Right kidney (tissue), 1 donor: ENCODE results near the gene SERINC1.

Source experiments
- DNase-seq: peaks from one replicate; pipeline ENCODE4 v3.0.0-alpha.2; 2016

Gene SERINC1

DNA sequence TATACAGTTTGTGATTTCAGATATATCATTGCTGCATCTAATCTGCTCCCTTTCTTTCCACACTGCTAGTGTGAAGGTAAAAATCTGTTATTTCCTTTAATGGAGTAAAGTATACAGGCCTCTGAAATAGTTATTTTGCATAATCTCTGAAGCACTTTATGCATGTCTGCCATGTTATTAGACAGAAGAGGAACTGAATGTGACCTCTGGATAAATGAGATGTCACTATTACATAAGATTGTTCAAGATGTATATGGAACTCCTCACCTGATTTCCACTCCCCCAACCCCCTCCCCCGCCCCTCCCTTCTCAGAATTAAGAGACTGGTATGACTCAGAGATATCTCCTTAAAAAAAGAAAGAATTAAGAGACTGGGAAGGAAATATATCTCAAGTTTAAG is 26.3 kb downstream of the SERINC1 start:
- DNase-seq, result no peak

- no peak for DNase-seq
Measured at GRCh38 chr6:122438975-122439374, 32.6 kb downstream of the SERINC1 start.

DNA sequence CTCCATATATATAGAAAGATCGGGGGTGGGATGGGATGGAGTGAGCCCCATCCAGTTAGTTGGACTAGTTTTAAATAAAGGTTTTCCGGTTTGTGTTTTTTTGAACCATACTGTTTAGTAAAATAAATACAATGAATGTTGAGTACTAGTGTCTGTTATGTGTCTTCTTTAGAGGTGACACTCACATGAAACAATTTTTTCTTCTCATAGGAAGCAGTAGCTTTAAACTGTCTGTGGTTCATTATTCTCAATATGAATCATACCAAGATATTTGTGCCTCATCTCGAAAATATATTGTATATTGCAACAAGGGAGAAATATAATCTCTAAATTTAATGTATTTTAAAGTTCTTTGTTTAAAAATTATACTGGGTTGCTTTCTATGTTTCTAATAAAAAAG is 38.8 kb downstream of the SERINC1 start:
- DNase-seq, result no peak

DNA sequence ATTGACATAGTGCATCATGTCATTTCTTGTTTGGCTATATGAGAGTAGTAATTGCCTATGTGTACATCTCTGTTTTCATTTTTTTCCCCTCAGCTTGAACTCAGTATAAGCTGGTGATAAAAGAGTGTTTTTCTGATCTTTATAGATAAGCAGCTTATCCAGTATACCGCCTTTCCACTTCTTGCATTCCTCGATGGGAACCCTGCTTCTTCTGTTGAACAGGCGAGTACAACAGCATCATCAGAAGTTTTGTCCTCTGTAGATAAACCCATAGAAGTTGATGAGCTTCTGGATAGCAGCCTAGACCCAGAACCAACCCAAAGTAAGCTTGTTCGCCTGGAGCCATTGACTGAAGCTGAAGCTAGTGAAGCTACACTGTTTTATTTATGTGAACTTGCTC is 39.8 kb downstream of the SERINC1 start:
- DNase-seq, result no peak

DNA sequence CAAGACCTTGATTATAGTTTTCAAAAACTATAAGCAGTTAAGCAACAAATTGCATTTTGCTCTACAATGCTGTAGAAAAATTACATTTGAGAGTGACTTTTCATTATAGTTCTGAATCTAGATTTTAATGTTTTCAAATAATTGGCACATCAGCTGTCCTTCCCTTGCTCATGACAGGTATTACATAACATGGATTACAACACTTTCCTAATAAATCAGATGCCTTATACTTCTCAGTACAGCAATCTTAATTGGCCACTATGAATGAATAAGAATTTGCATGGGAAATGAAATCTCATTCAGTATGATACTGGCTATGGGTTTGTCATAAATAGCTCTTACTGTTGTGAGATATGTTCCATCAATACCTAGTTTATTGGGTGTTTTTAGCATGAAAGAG is 42.3 kb downstream of the SERINC1 start:
- no peak for DNase-seq

DNA sequence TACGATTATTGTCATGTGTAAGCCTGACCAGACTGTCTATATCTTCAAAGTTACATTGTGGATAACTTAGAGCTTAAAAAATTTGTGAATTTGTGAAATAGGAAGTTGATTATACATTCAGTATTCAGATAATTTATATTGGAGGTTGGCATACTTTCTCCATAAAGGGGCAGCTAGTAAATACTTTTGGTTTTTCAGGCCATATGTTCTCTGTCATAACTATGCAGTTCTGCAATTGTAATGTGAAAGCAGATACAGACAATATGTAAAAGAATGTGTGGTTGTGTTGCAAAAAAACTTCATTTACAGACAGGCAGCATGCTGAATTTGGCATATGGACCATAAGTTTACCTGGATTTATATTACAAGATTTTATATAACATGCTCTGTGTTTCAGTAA is 42.8 kb downstream of the SERINC1 start:
- DNase-seq, result no peak

DNA sequence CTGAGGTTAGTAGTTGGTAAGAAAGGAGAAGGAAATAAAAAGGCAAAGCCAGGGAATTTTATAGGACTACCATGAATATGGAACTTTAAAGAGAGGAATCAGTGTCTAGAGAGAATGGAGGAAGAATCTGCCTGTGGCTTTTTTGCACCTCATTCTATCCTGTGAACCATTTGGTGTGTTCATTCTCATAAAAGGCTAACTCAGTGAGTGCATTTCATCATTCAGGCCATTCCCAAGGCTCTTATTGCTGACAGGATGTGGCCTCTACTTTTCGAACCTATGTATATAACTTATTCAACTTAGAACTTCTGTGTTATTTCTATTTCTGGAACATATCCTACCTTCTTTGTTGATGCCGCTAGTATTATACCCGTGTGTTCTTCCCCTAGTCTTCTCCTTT is 45.0 kb downstream of the SERINC1 start:
- no peak for DNase-seq

GRCh38 chr6:122423734-122424133 is 47.9 kb downstream of the SERINC1 start:
- no peak for DNase-seq

GRCh38 chr6:122422614-122423267 is 48.9 kb downstream of the SERINC1 start:
- no peak for DNase-seq

- DNase-seq, result no peak
Measured at GRCh38 chr6:122422003-122422402, 49.6 kb downstream of the SERINC1 start.

DNA sequence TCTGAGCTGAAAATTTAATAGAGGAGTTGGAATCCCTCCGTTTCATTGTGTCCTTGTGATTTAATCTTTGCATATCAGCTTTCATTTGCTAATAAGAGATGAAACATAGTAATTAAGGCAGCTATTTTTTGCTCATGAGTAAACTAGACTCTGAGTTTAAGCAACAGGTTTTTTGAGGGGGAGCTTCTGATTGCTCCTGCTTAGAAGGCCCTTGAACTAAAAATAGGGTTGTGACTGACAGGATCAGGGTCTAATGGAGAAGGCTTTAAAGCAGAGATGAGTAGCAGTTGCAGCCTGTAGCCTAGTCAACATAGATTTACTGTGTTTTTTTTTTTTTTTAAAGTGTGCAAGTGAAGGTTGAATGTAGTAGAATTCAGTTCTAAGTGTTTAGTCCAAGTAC is 54.8 kb downstream of the SERINC1 start:
- DNase-seq, result no peak

DNA sequence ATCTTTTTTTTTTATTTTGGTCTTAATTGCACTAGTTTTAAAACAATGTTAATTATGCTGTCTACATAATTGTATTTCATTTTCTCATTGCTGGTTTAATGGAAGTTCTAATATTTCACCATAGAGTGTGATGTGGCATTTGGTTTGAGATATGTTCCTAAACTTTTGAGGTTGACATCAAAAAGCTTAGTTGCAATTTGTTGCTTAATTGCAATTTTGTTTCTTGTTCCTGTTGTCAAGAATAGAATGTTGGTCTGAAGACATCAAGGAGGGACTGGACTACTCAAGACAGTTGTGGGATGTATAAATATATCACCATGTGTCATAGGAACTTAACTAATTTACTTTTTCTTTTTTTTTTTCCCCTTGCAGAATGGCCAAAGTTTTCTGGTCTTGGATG is 59.6 kb downstream of the SERINC1 start:
- no peak for DNase-seq

- no peak for DNase-seq
Measured at GRCh38 chr6:122408702-122409458, 62.7 kb downstream of the SERINC1 start.

DNA sequence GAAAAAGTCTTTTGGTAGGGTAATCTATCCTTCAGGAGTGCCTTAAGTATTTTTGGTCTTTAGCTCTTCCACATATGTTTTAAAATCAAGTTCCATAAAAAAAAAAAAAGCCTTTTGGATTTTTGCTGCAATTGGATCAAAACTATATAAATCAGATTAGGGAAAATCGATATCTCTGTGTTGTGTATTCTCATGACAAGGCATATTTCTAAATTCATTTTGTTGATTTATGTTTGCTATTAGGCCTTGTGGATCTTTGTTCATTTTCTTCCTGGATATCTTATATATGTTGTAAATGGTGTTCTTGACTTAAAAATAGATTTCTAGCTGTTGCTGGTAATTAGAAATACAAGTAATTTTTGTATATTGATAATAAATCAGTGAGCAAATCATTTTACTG is 63.4 kb downstream of the SERINC1 start:
- no peak for DNase-seq

GRCh38 chr6:122407712-122408111 is 63.9 kb downstream of the SERINC1 start:
- DNase-seq, result no peak

- no peak for DNase-seq
Measured at GRCh38 chr6:122406187-122406586, 65.4 kb downstream of the SERINC1 start.

DNA sequence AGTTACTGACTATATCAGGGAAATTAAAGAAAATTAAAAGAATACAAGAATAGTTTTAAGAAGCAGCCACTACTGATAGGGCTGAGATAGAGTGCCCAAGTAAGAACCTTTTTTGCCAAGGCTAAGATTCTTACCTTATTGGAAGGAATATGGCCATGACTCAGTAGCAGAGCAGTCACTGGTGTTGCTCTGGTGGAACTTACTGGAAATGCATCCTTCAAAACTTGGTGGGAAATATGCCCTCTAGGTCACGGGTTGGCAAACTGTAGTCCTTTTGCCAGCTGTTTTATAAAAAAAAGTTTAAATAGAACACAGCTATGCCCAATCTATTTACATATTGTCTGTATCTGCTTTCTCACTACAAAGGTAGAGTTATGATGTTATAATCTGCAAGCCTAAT is 66.2 kb downstream of the SERINC1 start:
- no peak for DNase-seq

DNA sequence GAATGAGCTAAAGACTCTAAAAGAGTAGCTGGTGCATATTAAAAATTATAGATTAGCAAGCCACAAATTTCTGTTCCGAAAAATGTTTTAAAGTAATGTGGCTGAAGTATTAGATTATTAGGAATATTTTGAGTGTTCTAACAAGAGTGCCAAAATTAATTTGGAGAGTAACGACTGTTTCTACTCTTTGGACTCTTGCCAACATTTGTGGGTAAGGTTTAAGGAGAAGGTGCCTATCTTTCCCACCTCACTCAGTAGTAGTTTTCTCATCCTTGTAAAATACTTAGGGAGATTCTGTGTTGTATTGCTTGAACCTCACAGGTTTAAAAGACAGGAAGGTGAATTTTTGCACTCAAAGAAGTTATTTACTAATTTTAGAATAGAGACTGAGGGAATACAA is 67.2 kb downstream of the SERINC1 start:
- no peak for DNase-seq

GRCh38 chr6:122401104-122401503 is 70.5 kb downstream of the SERINC1 start:
- DNase-seq, result no peak

DNA sequence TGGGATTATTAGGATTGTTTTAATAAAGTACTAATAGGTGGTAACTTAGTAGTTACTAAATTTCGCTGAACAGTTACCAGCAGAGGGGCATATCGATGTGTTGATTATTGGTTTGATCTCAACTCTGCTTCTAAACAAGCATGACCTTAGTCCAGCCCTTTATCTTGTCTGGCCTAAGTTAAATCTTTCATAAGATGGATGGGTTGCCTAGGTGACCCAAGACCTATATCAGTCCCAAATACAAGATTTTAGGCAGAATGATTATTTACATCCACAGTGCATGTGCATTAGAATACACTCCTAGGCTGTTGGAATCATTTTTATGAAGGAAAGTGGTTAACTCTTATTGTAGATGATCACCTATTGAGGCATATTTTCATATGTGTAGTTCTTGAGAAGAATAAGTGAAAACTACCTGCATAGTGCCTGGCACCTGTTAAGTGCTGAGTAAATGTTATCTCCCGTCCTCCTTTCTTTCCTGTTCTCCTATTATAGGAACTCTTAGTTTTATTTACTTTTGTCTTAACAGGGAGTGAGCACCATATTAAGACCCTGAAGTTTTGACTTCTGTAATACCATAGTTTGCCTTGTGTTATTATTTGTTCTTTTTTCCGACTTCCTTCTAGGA is 71.0 kb downstream of the SERINC1 start:
- no peak for DNase-seq

DNA sequence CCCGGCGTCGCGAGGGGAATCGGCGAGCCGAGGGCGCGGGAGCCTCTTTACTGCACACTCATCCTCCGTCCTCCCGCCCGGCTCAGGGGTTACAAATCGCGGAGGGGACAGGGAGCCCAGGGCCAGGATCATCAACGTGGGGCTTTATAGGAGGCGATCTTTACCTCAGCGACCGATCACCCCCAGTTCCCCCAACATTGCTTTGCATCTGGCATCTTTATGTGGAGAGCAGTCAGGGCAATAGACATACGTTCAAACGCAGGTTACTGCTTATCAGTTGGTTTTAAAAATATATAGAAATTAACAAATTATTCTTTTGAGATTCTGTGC is 71.5 kb downstream of the SERINC1 start:
- DNase-seq, result no peak

DNA sequence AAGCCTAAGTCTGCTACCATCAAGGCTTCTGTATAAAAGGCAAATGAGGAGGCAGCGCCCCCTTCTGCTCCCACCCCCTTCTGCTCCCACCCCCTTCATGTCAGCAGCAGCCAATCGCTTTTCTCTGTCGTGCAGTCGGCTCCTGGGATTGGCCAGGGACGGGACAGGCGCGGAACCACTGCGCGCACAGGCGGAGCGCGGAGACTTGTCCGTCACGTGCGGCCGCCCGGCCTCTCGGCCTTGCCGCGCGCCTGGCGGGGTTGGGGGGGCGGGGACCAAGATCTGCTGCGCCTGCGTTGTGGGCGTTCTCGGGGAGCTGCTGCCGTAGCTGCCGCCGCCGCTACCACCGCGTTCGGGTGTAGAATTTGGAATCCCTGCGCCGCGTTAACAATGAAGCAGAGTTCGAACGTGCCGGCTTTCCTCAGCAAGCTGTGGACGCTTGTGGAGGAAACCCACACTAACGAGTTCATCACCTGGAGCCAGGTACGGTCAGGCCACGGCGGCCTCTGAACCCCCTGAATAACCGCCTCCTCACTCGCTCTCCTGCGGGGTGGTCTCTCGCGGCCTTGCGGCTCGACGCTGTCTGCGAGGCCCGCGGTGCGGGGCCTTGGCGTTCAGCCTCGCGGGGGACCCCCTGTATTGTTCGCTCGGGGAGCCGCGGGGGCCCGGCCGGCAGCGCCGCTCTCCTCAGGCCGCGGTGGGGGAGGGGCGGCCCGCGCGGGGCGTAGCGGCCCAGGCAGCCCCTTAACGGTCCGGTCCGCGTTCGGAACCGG is 72.1 kb downstream of the SERINC1 start, which contains the start of gene HSF2:
Gene HSF2, plus strand, starts transcription at position 305 of the 773 bp plus-strand sequence. Its CDS starts 86 bp downstream, at position 391.
- DNase-seq, result peak; percentile 90

GRCh38 chr6:122399055-122399347 is 72.6 kb downstream of the SERINC1 start:
- no peak for DNase-seq
